ENCODE measurements around the gene B2M. TPM values are rescaled to one million over a fixed set of nuclear protein-coding genes. Genes with fewer than 3 reads are reported as not detected.

B2M gene
- total and polyA plus RNA-seq, 2 of the 13 experiments (the other 11 are each of a cell fraction or from before 2014, with no cell fraction given) = 784 to 857 TPM

DNA sequence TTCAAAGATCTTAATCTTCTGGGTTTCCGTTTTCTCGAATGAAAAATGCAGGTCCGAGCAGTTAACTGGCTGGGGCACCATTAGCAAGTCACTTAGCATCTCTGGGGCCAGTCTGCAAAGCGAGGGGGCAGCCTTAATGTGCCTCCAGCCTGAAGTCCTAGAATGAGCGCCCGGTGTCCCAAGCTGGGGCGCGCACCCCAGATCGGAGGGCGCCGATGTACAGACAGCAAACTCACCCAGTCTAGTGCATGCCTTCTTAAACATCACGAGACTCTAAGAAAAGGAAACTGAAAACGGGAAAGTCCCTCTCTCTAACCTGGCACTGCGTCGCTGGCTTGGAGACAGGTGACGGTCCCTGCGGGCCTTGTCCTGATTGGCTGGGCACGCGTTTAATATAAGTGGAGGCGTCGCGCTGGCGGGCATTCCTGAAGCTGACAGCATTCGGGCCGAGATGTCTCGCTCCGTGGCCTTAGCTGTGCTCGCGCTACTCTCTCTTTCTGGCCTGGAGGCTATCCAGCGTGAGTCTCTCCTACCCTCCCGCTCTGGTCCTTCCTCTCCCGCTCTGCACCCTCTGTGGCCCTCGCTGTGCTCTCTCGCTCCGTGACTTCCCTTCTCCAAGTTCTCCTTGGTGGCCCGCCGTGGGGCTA is at the start of gene B2M, which contains the start of gene PATL2 (continued):
- no peak for TF ChIP-seq SNAI1 (CRISPR knock-in tag; IDR thresholded peaks at IDR 0.05; ENCODE audit: borderline replicate concordance)
- no peak for TF ChIP-seq PHF20 (CRISPR knock-in tag; IDR thresholded peaks at IDR 0.05)
- TF ChIP-seq YEATS2 (CRISPR knock-in tag; IDR thresholded peaks at IDR 0.05; ENCODE audit: borderline replicate concordance) = no peak
- no peak for TF ChIP-seq ZFYVE20 (CRISPR knock-in tag; IDR thresholded peaks at IDR 0.05; ENCODE audit: borderline replicate concordance, low read depth)
- TF ChIP-seq EED (CRISPR knock-in tag; IDR thresholded peaks at IDR 0.05) = peak; percentile 66; the same call in 1 of the 2 replicates
- TF ChIP-seq ATF7 (IDR thresholded peaks at IDR 0.05) = no peak
- no peak for TF ChIP-seq ATF7 (CRISPR knock-in tag; IDR thresholded peaks at IDR 0.05)
- TF ChIP-seq SPEN (CRISPR knock-in tag; IDR thresholded peaks at IDR 0.05; ENCODE audit: low read depth) = peak; percentile 50; the same call in 1 of the 2 replicates
- no peak for TF ChIP-seq GATAD2A (CRISPR knock-in tag; IDR thresholded peaks at IDR 0.05)
- TF ChIP-seq, protein P1, sequence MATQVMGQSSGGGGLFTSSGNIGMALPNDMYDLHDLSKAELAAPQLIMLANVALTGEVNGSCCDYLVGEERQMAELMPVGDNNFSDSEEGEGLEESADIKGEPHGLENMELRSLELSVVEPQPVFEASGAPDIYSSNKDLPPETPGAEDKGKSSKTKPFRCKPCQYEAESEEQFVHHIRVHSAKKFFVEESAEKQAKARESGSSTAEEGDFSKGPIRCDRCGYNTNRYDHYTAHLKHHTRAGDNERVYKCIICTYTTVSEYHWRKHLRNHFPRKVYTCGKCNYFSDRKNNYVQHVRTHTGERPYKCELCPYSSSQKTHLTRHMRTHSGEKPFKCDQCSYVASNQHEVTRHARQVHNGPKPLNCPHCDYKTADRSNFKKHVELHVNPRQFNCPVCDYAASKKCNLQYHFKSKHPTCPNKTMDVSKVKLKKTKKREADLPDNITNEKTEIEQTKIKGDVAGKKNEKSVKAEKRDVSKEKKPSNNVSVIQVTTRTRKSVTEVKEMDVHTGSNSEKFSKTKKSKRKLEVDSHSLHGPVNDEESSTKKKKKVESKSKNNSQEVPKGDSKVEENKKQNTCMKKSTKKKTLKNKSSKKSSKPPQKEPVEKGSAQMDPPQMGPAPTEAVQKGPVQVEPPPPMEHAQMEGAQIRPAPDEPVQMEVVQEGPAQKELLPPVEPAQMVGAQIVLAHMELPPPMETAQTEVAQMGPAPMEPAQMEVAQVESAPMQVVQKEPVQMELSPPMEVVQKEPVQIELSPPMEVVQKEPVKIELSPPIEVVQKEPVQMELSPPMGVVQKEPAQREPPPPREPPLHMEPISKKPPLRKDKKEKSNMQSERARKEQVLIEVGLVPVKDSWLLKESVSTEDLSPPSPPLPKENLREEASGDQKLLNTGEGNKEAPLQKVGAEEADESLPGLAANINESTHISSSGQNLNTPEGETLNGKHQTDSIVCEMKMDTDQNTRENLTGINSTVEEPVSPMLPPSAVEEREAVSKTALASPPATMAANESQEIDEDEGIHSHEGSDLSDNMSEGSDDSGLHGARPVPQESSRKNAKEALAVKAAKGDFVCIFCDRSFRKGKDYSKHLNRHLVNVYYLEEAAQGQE (IDR thresholded peaks at IDR 0.05; ENCODE audit: borderline replicate concordance in 1 of 2, low read depth in 1 of 2, low read length in 2 of 2) = peak in 1 of 2 experiments; percentile 68; a peak in 1 of 4 replicates
- peak; percentile 72 for TF ChIP-seq SMAD3 (CRISPR knock-in tag; IDR thresholded peaks at IDR 0.05)
- TF ChIP-seq, protein P2, sequence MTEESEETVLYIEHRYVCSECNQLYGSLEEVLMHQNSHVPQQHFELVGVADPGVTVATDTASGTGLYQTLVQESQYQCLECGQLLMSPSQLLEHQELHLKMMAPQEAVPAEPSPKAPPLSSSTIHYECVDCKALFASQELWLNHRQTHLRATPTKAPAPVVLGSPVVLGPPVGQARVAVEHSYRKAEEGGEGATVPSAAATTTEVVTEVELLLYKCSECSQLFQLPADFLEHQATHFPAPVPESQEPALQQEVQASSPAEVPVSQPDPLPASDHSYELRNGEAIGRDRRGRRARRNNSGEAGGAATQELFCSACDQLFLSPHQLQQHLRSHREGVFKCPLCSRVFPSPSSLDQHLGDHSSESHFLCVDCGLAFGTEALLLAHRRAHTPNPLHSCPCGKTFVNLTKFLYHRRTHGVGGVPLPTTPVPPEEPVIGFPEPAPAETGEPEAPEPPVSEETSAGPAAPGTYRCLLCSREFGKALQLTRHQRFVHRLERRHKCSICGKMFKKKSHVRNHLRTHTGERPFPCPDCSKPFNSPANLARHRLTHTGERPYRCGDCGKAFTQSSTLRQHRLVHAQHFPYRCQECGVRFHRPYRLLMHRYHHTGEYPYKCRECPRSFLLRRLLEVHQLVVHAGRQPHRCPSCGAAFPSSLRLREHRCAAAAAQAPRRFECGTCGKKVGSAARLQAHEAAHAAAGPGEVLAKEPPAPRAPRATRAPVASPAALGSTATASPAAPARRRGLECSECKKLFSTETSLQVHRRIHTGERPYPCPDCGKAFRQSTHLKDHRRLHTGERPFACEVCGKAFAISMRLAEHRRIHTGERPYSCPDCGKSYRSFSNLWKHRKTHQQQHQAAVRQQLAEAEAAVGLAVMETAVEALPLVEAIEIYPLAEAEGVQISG (CRISPR knock-in tag; IDR thresholded peaks at IDR 0.05) = peak; percentile 74
- TF ChIP-seq, protein P3, sequence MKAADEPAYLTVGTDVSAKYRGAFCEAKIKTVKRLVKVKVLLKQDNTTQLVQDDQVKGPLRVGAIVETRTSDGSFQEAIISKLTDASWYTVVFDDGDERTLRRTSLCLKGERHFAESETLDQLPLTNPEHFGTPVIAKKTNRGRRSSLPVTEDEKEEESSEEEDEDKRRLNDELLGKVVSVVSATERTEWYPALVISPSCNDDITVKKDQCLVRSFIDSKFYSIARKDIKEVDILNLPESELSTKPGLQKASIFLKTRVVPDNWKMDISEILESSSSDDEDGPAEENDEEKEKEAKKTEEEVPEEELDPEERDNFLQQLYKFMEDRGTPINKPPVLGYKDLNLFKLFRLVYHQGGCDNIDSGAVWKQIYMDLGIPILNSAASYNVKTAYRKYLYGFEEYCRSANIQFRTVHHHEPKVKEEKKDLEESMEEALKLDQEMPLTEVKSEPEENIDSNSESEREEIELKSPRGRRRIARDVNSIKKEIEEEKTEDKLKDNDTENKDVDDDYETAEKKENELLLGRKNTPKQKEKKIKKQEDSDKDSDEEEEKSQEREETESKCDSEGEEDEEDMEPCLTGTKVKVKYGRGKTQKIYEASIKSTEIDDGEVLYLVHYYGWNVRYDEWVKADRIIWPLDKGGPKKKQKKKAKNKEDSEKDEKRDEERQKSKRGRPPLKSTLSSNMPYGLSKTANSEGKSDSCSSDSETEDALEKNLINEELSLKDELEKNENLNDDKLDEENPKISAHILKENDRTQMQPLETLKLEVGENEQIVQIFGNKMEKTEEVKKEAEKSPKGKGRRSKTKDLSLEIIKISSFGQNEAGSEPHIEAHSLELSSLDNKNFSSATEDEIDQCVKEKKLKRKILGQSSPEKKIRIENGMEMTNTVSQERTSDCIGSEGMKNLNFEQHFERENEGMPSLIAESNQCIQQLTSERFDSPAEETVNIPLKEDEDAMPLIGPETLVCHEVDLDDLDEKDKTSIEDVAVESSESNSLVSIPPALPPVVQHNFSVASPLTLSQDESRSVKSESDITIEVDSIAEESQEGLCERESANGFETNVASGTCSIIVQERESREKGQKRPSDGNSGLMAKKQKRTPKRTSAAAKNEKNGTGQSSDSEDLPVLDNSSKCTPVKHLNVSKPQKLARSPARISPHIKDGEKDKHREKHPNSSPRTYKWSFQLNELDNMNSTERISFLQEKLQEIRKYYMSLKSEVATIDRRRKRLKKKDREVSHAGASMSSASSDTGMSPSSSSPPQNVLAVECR (CRISPR knock-in tag; IDR thresholded peaks at IDR 0.05; ENCODE audit: borderline replicate concordance) = peak; percentile 82
- TF ChIP-seq, protein P4, sequence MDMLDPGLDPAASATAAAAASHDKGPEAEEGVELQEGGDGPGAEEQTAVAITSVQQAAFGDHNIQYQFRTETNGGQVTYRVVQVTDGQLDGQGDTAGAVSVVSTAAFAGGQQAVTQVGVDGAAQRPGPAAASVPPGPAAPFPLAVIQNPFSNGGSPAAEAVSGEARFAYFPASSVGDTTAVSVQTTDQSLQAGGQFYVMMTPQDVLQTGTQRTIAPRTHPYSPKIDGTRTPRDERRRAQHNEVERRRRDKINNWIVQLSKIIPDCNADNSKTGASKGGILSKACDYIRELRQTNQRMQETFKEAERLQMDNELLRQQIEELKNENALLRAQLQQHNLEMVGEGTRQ (IDR thresholded peaks at IDR 0.05; ENCODE audit: low read depth, low read length) = no peak
- TF ChIP-seq, protein P4 (CRISPR knock-in tag; IDR thresholded peaks at IDR 0.05; ENCODE audit: borderline replicate concordance) = no peak
- no peak for TF ChIP-seq ZBTB8A (CRISPR knock-in tag; IDR thresholded peaks at IDR 0.05; ENCODE audit: borderline replicate concordance, low read depth)
